HL-60 (cell line): ENCODE measurements around the gene HSPA1L.

Experiments
- CTCF ChIP-seq: IDR thresholded peaks from one replicate; pipeline ENCODE4 v1.5.1; 2011; ENCODE audit warnings: low read length, control low read depth, inconsistent platforms; ENCODE audit not compliant: insufficient read depth
- GABPA ChIP-seq: IDR thresholded peaks from 2 replicates; pipeline ENCODE4 v1.6.1; 2012; ENCODE audit warnings: low read depth
- POLR2AphosphoS5 ChIP-seq: IDR thresholded peaks from 2 replicates; pipeline ENCODE4 v1.6.1; 2012; ENCODE audit warnings: low read depth
- REST ChIP-seq: IDR thresholded peaks from 2 replicates; pipeline ENCODE4 v1.6.1; 2012; ENCODE audit warnings: low read depth; ENCODE audit not compliant: insufficient replicate concordance

- no peak for TF ChIP-seq CTCF
- no peak for TF ChIP-seq REST
- TF ChIP-seq POLR2AphosphoS5 = no peak
- TF ChIP-seq GABPA = no peak
These were observed 49.5 kb downstream of the HSPA1L start for GRCh38 chr6:31765559-31765909.
